GM12892 (cell line): ENCODE results near the gene SMG6.

Experiments
- DNase-seq: peaks from one replicate; pipeline ENCODE4 v3.0.0; 2011; ENCODE audit not compliant: insufficient read length
- FAIRE-seq: peaks from 2 replicates; lab custom pipeline; 2011; peaks lifted over from hg19 to GRCh38; lab: Jason Lieb, UNC
- POLR2A ChIP-seq: IDR thresholded peaks from 2 replicates; pipeline ENCODE4 v1.6.1; 2011; ENCODE audit warnings: low read depth, low read length, control low read depth
- POLR2AphosphoS5 ChIP-seq: IDR thresholded peaks from 2 replicates; pipeline ENCODE4 v1.6.1; 2011; ENCODE audit warnings: low read depth, low read length, control low read depth
- TAF1 ChIP-seq: IDR thresholded peaks from 2 replicates; pipeline ENCODE4 v1.6.1; 2011; ENCODE audit warnings: low read depth, mild to moderate bottlenecking, control low read depth, low read length, borderline replicate concordance

The SMG6 gene

DNA sequence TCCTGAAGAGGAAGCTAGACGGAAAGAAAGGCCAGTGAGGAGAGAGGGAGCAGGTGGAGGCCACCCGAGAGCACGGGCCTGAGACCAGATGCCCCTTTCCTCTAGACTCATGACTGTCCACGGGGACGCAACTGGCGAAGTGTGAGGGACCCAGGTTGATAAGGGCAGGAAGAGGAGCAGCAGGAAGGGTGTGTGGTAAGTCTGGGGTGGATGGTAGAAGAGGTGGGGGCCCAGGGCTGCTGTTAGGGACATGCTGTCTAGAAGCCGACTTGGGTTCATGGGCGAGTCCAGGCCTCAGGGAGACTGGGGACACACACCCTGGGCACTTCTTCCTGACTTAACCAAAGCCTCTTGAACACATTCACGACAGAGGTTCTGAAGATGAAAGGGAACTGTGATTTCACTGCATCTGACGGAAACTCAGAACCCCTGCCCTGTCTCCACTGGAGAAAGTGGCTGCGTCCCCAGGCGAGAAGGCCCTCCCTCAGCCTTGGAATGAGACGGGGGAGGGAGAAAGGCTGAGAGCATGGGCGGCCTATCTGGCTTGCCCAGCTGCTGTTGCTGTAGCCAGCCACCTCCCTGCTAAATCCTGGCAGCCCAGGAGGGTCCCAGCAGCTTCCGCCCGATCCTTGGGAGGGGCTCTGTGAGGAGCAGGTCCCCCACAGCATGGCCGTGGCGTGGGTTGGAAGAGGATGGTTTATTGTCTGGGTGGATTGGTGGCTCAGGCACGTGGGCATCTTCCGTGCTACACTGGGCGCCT is 242.7 kb downstream of the SMG6 start:
- FAIRE-seq: peak; percentile 78
- no peak for TF ChIP-seq TAF1
- TF ChIP-seq POLR2A: peak; percentile 64
- peak; percentile 61; the same call in 1 of the 2 replicates for TF ChIP-seq POLR2AphosphoS5

DNA sequence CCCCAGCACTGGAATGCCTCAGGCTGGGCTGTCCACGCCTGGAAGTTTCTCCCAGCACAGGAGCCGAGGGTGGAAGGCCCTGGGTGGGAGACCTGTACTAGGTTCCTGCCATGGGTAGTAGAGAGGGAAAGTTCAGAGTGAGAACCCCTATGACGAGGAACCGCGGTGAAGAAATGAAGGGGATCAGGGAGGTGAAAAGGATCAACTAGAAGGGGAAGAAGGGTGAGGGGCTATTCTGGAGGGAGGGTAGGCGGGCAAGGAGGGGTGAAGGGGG is 243.3 kb downstream of the SMG6 start:
- FAIRE-seq: no peak
- TF ChIP-seq POLR2AphosphoS5 (no peak), POLR2A (no peak), TAF1 (no peak)
- no peak for DNase-seq

More for the DNA sequence above, 242.7 kb downstream of the SMG6 start:
- no peak for DNase-seq

DNA sequence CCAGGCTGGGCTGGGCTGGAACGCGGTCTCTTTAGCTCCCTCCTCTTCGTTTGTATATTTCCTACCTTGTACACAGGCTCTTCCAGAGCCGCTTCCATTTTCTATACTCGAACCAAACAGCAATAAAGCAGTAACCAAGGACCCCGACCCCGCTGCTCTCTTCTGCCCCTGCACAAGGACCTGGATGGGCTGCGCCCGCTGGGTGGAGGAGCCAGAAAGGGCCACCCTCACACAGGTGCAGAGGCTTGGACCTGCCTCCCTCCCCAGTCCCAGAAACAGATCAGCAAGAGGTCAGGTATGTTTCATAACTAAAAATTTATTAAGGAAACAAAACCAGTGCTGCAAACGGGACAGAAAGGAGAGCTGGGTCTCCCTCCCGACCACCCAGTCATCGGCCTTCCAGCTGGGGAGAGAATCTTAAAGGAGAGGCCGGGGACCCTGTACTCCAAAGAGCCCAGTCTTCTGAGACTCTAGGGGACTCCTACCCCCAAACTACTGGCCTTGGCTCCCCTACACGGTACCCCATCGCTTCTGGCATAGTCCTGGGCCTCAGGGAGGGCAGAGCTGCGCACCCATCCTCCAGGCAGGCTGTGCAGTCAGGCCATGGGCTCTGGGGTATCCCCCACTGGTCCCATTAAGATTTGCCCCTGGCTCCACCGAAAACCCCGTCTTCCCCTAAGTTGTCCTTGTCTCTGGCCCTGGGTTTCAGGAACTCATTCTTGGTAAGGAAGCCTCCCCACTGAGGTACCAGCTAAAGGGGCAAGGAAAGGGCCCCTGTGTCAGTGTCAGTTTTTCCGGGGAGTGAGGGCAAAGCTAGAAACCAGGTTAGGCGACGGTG is 243.8 kb downstream of the SMG6 start:
- DNase-seq (no peak), FAIRE-seq (no peak)
- TF ChIP-seq TAF1 (no peak), POLR2AphosphoS5 (peak; percentile 68; the same call in 1 of the 2 replicates), POLR2A (no peak)

- peak; percentile 46; the same call in 1 of the 2 replicates for TF ChIP-seq POLR2A
- TF ChIP-seq TAF1: 0 out of 2 replicates have a peak, but pooled peaks have one; percentile 33
- no peak; the same call in none of the 2 replicates for TF ChIP-seq POLR2AphosphoS5
- DNase-seq (peak; percentile 81), FAIRE-seq (peak; percentile 94)
These were observed 244.7 kb downstream of the SMG6 start for GRCh38 chr17:2058586-2059546.

DNA sequence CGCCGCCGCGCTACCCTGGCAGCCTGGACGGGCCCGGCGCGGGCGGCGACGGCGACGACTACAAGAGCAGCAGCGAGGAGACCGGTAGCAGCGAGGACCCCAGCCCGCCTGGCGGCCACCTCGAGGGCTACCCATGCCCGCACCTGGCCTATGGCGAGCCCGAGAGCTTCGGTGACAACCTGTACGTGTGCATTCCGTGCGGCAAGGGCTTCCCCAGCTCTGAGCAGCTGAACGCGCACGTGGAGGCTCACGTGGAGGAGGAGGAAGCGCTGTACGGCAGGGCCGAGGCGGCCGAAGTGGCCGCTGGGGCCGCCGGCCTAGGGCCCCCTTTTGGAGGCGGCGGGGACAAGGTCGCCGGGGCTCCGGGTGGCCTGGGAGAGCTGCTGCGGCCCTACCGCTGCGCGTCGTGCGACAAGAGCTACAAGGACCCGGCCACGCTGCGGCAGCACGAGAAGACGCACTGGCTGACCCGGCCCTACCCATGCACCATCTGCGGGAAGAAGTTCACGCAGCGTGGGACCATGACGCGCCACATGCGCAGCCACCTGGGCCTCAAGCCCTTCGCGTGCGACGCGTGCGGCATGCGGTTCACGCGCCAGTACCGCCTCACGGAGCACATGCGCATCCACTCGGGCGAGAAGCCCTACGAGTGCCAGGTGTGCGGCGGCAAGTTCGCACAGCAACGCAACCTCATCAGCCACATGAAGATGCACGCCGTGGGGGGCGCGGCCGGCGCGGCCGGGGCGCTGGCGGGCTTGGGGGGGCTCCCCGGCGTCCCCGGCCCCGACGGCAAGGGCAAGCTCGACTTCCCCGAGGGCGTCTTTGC is 245.6 kb downstream of the SMG6 start:
- FAIRE-seq (no peak), DNase-seq (no peak)
- TF ChIP-seq POLR2A (0 out of 2 replicates have a peak, but pooled peaks have one; percentile 33), POLR2AphosphoS5 (peak; percentile 78; the same call in 1 of the 2 replicates), TAF1 (no peak)

DNA sequence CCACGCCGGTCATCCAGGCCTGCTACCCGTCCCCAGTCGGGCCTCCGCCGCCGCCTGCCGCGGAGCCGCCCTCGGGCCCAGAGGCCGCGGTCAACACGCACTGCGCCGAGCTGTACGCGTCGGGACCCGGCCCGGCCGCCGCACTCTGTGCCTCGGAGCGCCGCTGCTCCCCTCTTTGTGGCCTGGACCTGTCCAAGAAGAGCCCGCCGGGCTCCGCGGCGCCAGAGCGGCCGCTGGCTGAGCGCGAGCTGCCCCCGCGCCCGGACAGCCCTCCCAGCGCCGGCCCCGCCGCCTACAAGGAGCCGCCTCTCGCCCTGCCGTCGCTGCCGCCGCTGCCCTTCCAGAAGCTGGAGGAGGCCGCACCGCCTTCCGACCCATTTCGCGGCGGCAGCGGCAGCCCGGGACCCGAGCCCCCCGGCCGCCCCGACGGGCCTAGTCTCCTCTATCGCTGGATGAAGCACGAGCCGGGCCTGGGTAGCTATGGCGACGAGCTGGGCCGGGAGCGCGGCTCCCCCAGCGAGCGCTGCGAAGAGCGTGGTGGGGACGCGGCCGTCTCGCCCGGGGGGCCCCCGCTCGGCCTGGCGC is 246.3 kb downstream of the SMG6 start:
- FAIRE-seq (no peak), DNase-seq (no peak)
- no peak for TF ChIP-seq POLR2AphosphoS5
- no peak for TF ChIP-seq TAF1
- no peak for TF ChIP-seq POLR2A

DNA sequence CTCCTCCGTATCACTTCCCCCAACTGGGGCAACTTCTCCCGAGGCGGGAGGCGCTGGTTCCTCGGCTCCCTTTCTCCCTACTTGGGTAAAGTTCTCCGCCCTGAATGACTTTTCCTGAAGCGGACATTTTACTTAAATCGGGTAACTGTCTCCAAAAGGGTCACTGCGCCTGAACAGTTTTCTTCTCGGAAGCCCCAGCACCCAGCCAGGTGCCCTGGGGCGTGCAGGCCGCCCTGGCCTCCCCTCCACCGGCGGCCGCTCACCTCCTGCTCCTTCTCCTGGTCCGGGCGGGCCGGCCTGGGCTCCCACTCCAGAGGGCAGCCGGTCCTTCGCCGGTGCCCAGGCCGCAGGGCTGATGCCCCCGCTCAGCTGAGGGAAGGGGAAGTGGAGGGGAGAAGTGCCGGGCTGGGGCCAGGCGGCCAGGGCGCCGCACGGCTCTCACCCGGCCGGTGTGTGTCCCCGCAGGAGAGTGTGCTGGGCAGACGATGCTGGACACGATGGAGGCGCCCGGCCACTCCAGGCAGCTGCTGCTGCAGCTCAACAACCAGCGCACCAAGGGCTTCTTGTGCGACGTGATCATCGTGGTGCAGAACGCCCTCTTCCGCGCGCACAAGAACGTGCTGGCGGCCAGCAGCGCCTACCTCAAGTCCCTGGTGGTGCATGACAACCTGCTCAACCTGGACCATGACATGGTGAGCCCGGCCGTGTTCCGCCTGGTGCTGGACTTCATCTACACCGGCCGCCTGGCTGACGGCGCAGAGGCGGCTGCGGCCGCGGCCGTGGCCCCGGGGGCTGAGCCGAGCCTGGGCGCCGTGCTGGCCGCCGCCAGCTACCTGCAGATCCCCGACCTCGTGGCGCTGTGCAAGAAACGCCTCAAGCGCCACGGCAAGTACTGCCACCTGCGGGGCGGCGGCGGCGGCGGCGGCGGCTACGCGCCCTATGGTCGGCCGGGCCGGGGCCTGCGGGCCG is 247.1 kb downstream of the SMG6 start:
- DNase-seq: no peak
- FAIRE-seq: no peak
- TF ChIP-seq POLR2A (peak; percentile 69; the same call in 1 of the 2 replicates), TAF1 (no peak), POLR2AphosphoS5 (peak; percentile 81; the same call in 1 of the 2 replicates)

- peak; percentile 66 for DNase-seq
- TF ChIP-seq TAF1: no peak
- peak; percentile 52; the same call in 1 of the 2 replicates for TF ChIP-seq POLR2A
- no peak for TF ChIP-seq POLR2AphosphoS5
- peak; percentile 95 for FAIRE-seq
These were observed 248.0 kb downstream of the SMG6 start for GRCh38 chr17:2055292-2056205.
